HG03457 (cell line): ENCODE results near the gene CFAP43.
A peak's percentile ranks its signal among the peaks of the same experiment; 100 is the strongest.

Experiments used
- ATAC-seq: cut with Tn5 transposase; IDR thresholded peaks from one replicate; pipeline ENCODE4 v1.9.1; 2021; ENCODE audit warnings: moderate number of reproducible peaks; ENCODE audit not compliant: unreplicated experiment

The CFAP43 gene, protein sequence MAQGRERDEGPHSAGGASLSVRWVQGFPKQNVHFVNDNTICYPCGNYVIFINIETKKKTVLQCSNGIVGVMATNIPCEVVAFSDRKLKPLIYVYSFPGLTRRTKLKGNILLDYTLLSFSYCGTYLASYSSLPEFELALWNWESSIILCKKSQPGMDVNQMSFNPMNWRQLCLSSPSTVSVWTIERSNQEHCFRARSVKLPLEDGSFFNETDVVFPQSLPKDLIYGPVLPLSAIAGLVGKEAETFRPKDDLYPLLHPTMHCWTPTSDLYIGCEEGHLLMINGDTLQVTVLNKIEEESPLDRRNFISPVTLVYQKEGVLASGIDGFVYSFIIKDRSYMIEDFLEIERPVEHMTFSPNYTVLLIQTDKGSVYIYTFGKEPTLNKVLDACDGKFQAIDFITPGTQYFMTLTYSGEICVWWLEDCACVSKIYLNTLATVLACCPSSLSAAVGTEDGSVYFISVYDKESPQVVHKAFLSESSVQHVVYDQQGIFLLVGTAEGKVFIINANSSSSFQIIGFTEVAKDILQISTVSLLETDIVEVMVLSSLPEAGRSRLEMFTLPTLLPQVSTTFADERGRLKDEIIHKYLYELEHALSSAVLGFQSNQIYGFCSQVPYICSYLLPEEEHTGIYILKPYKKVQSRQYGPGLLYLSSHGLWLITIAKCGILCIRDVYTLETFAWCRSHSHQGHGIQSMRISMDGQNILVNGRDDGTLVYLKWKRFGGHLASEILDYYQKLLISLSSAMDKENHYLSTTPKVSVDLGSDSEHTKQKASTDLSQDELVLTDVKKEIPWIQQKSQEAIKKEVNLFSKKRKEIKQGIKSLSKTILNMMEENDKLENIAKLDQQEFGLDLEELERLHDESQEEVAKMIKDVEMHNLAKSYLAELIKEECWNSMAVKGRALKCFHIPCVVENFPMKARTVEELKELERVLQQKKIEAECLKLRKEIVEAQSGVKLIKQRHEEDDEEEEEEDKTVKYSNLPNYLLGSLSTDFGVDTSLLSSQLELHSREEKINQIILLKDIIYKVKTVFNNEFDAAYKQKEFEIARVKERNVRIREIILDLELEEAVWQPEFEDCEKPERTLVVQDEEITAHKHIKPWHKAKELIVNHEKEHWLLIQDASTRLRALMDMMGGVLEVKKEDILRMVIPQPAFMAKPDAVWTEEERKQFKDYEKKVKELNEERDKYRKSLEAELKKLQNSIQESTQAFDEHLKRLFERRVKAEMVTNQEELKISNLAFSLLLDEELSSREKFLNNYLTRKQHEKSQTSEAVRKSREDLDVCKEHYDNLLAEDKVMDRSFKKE (N-terminal part only)

DNA sequence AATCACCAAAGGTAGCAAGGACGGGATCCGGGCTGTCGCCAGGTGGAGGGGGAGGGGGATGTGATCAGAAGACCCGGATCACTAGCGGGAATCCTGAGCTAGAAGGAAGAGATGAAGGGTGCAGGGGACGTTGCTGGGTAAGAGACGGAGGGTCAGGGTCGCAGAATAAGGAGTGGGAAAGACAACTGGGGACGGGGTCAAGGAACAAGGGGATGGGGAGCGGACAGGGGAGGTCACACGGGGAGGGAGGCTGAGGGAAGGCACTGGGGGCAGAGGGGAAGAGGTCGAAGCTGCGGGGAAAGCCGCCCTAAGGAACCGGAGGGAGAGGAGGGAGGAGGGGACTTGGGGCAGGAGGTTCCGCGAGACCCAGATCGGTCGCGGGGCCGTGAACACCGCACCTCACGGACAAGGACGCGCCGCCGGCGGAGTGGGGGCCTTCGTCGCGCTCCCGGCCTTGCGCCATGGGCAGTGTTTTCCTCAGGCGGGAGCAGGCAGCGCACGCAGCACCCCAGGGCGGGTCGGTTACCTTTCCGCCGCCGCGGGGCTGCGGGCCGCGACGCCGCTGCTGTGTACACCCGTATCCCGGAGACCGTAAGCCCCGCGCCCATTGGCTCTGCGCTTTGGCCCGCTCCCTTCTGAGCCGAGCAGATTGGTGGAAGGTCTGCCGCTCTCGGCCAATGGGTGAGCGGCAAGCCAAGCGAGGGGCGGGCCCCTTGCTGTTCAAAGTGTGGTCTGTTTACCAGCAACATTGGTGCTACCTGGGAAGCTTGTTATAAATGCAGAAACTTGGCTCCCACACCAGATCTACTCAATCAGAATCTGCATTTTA lies at the start of gene CFAP43:
Gene CFAP43, minus strand, starts transcription at position 581 of the 829 bp plus-strand sequence. Its CDS starts 118 bp downstream, at position 463.
- peak; percentile 100 for ATAC-seq

DNA sequence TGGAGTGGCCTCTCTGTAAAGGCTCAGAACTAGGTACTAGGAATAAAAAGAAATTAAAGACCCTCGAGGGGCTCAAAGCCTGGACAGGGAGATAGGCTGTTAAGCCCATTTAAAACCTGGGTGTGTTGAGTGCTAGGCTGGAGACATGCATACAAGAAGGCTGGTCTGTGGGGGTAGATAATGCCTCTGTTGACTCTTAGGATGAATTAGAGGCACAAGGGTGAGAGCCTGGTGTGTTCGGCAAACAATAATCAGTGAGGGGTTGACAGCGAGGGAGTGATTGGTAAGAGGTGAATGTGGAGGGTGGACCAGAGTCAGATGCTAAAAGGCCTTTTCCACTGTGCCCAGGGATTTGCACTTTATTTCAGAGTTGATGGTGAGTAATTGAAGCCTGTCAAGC lies 49.5 kb upstream of the CFAP43 start:
- ATAC-seq, result no peak

DNA sequence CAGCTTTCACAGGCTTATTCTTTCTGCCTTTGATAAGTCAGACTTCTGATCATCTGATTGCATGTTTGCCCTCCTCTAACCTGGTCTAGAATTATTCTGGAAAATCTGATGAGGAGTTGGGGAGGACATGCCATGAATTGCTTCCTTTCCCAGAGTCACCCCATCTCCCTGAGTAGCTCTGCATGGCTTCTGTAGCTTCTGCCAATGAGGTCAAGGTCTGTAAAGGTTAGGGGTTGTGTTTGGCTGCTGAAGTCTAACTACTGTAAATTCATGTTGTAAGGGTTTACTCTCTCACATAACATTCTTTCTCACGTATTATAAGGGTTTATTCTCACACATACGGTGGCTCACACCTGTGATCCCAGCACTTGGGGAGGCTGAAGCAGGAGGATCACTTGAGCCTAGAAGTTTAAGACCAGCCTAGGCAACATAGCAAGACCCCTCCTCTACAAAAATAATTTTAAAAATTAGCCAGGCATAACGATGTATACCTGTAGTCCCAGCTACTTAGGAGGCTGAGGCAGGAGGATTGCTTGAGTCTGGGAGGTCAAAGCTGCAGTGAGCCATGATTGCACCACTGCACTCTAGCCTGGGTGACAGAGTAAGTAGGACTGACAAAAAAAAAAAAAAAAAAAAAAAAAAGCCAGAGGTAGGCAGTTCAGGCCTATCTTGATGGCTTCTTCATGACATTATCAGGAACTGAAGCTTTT lies 47.5 kb upstream of the CFAP43 start:
- ATAC-seq, result no peak

DNA sequence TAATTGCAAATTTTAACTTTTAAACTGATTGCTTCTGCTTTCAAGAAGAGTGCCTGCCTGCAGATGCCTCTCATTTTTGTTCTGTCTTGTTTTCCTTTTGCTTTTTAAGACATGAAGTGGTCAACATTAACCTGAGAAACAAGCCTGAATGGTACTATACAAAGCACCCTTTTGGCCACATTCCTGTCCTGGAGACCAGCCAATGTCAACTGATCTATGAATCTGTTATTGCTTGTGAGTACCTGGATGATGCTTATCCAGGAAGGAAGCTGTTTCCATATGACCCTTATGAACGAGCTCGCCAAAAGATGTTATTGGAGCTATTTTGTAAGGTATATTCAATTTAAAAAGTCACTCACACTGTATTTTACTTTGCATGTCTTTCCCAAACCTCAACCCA lies 45.6 kb upstream of the CFAP43 start:
- no peak for ATAC-seq

DNA sequence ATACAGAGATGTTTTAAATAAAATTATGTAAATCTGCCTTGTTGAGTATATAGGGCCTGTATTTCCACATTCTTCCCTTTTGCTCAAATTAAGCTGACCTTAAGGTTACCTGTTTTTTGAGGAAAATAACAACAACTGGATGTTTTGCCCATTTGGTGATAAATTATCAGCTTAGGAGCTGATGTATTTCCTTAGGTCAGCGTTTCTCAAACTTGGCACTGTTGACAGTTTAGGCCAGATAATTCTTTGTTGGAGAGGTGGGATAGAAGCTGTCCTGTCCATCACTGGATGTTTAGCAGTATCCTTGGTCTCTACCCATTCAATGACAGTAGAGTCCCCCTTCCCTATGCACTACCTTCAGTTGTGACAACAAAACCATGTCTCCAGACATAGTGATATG lies 44.0 kb upstream of the CFAP43 start:
- ATAC-seq, result no peak

DNA sequence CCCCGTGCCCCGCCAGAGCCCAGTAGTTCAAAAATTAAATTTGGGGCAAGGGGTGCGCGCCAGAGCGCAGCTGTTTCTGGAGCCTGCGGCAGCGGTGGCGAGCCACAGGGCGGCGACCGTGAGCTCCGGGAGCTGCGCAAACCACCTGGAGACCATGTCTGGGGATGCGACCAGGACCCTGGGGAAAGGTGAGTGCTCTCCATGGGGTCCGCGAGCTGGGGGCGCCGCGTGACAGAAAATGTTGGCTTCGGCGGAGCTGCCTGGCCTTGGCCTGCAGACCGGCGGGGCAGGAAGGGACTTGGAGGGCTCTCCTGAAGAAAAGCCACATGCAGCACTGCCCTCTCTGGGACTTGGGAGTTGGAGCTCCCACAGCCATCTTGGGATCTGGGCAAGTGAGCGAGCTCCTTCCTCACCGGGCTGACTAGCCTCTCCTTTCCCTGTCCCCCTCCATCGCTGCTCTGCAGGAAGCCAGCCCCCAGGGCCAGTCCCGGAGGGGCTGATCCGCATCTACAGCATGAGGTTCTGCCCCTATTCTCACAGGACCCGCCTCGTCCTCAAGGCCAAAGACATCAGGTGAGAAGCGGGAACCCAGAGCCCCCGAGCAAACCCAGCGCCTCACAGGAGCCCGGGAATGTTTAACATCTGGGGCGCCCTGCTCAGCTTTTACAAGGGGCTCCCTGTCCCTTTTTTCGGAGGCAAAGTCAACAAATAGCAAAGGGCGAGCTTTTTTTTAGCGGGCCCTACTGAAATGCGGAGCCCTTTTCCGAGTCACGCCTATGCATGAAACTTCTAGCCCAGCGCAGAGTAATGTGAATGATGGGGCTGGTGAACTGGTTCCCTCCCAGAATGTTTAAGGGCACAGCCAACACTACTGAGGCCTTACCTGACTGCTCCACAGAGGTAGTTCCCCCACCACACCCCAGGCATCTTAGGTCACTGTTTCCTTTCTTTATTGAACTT lies 42.9 kb upstream of the CFAP43 start:
- ATAC-seq, result no peak

DNA sequence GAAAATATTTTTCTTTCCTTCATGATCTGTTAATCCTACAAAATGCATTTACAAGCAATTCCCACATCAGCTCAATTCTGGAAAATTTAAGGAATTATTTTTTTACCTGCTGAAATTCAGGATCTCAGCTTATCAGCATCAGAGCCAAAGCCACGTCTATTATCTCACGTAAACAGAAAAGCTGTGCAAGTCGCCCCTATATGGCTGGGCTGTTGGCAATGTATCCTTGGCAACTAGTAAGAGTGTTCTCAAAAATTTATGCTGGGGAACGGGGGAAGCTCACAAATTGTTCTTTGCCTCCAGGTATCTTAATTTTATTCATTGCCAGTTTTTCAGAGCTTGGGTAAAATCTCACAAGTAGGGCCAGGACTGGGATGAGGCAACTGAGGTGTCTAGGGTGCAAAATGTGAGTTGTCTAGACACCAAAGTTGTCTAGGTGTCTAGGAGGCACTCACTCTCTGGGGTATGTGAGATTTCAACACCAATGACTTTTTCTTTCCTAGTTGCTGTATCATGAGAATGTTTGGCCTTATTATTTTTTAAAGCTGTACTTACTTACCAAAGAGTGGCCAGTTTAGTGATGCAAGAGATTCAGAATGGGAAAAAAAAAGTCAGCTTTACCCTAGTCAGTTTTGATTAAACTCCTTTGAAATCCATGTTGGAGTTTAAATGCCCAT lies 41.9 kb upstream of the CFAP43 start:
- no peak for ATAC-seq

DNA sequence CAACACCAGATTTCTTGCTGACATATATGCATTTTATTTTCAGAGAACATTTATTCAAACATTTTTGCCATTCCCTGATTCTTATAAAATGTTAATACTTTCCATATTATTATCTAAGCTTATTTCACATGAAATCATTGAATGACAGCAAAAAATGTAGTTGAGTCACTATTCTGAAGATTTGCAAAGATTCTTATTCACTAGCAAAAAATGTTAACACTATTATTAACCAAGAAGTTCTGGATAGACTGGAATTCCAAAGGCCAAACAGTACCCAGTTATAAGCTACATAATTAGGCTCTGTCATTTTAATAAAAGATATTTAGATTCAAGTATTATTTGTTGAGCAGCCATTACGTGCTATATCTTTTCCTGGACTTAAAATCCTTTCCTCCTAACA lies 41.1 kb upstream of the CFAP43 start:
- no peak for ATAC-seq

DNA sequence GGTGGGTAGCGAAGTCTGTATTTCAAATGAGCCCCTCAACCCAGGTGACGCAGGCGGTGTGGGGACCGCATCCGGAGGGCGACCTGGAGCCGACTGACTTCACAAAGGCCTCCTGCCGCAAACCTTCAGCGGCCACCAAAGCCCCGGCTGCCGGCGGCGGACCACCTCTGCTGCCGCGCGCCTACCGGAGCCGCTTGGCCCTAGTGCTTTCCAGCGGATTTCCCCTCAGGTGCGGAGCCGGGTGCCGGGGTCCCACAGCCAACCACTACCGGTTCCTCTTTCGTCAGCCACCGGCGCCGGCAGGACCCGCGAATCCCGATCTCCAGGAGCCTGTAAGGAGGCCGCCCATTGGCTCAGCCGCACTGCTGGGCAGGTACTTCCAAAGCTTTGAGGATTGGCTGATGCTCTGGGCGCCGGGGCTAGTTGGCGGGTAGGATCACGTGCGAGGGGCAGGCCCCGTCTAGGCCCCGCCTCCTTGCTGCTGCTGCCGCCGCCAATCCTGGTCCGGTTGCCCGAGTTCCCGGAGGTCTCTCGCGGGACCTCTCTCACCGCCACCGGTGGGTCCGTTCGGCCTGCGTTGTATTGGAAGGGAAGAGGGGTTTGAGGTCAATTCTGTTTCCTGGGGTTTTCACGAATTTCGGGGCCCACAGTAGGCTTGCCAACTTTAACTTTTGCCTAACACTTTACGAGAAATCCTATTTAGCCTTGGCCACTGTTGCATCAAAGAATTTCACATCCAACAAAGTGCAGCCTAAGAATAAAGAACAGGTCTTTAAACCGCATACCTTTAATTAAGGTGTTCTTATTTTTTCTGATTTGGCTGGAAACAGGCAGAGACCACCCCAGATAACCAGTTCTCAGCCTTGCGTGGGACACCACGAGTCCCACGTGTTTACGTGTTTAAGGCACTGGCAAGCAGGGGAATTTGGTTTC lies 36.8 kb upstream of the CFAP43 start, which contains the start of gene GSTO2:
Gene GSTO2, plus strand, starts transcription at position 472 of the 933 bp plus-strand sequence. CDS start 5,732 bp downstream, outside the sequence.
- ATAC-seq, result peak; percentile 98

DNA sequence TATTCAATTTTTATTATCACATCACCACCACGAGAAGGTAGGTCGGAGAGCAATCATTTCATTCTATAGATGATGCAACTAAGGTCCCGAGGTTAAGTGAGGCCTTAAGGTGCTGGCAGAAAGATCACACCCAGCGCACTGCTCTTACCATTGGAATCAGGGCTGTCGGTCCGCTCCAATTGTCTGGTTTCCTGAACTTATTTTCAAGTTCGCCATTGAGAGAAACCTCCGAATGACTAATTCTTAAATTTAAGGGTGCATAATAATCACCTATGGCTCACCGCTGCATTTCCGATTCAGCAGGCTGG lies 36.2 kb upstream of the CFAP43 start:
- ATAC-seq, result no peak

DNA sequence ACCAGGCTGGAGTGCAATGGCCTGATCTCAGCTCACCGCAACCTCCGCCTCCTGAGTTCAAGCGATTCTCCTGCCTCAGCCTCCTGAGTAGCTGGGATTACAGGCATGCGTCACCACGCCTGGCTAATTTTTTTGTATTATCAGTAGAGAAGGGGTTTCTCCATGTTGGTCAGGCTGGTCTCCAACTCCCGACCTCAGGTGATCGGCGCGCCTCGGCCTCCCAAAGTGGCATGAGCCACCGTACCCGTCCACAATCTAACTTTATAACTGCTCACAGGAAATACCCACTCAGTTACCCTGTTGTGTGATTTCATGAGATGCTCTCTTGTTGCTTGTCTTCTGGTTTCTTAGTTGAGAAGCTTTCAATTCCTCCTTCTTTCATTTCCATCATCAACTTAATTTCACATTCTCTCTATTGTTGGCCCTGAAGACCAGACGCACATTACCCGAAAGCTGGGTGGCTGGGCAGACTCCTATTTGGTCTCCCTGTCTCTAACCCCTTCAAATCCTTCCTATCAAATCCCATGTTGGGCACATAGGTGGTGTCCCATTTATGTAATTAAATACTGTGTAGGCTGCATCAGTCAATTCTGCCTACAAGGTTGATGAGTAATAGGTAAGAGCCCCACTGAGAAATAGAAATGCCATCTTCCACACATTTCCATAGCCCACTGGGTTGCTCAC lies 35.7 kb upstream of the CFAP43 start:
- no peak for ATAC-seq

DNA sequence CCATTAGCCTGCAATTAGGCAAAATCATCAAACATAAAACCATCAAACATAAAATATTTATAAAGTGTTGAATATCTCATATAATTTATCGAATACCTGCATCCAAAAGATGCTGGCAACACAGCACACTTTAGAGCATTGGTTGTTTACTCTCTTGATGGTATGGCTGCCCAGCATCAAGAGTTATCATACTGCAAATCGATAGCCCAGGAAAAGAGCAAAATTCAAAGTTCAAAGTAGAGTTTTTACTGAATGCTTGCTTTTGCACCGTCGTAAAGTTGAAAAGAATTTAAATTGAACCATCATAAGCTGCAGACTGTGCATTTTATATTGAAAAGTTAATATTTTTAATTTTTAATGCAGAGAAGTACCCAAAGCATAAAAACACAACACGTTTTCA lies 32.6 kb upstream of the CFAP43 start:
- ATAC-seq, result no peak

DNA sequence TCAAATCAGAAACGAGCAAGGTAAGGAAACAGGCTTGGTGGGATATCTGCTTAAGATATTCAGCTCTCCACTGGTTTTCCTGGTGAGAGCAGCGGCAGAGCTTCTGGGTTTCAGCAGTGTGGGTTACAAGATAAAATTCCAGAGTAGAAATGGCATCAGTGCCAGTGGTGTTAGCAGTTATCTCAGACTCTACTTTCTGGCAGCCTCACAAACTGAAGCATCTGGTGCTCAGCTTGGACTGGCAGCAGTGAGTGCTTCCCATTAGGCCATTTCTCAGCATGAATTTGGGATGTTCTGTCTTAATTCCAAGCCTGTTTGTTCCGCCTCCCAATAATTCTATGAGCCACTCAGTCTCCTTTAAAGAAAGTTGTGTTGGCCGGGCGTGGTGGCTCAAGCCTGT lies 29.9 kb upstream of the CFAP43 start:
- ATAC-seq, result no peak

DNA sequence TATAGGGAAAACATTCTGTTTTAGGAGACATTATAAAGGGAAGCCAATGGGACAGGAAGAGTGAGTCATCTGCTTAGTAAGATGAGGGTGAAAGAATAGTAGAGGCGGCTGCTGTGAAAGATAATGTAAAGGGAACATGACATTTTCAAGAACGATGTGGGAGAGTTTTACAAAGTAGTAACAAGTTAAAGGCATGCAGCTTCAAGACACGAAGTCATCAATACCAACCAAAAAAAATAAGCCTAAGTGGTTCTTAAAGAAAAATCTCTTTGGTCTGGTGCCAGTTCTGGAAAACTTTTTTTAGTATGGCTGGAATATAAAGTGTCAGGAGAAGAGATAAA lies 28.6 kb upstream of the CFAP43 start:
- no peak for ATAC-seq

DNA sequence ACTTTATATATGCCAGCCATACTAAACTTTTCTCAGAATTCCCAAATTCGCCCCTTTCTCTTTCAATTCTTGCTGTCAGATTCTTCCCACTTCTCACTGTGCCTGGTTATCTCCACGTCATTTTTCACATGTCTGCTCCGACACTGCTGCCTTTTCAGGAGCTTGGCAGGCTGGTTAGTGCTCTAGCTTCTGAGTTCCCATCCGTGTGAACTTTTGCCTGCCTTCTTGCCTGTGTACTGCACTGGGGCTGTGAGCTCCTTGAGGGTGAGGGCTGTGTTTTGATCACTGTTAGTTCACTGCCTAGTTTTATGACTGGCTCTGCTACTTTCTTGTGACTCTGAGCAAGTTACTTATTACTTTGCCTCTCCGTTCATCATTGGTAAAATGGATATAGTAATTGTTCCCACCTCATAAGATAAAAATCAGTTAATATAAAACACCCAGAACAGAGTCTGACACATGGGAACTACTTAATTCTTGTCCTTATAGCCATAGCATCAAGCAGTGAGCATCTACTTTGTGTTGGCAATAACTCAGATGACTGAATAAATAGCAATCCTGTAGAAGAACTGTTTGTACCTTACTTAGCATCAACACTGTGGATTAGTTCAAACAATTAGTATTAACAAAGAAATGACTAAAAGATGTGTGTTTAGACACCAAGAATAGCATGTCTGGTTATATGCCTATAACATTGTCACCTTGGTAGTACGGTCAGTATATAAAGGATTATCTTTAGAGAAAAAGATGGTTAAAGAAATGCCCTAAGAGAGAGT lies 28.0 kb upstream of the CFAP43 start:
- ATAC-seq, result no peak

DNA sequence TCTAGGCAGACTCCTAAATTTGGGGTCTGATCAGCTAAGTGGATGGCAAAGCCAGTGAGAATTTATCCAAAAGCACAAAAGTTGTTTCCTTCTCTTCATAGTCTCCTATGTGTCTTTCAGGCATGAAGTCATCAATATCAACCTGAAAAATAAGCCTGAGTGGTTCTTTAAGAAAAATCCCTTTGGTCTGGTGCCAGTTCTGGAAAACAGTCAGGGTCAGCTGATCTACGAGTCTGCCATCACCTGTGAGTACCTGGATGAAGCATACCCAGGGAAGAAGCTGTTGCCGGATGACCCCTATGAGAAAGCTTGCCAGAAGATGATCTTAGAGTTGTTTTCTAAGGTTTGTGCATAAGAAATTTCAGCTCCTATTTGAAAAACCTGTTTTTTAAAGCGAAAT lies 27.3 kb upstream of the CFAP43 start:
- no peak for ATAC-seq
